Cardiac septum (tissue), 1 donor: ENCODE data around the gene RASA3. TPM values are rescaled to one million over a fixed set of nuclear protein-coding genes. Genes with fewer than 3 reads are reported as not detected.

Source experiments
- DNase-seq: peaks from one replicate; pipeline ENCODE4 v3.0.0-alpha.2; 2020; ENCODE audit warnings: low spot score
- intact Hi-C: fragments of 100-400 bp; cut with DNase I; formaldehyde crosslinking; loops from one replicate; pipeline ENCODE4 v1.14.0; 2022
- total RNA-seq: library from RNA; stranded (reverse); fragmentation: NEBNext Ultra II Directional; extraction: Animal tissue kit (Norgen Biotek cat#: 25700); gene quantifications from one replicate; pipeline ENCODE4 v1.2.1, GENCODE V29; 2021
- donor health status: DM: no; HTN: no; CAD: no.

Gene RASA3
- total RNA-seq, 1 donor from 2014 or later, result 9.7 TPM

GRCh38 chr13:114064450-114065140 is 67.8 kb downstream of the RASA3 start:
- intact Hi-C loops, result loop anchor here (2.0 kb wide), 1 partner anchor 66 kb away; no protein-coding TSS in a partner anchor
- DNase-seq, result no peak

- DNase-seq, result peak; percentile 91
- intact Hi-C loops, result loop anchor here (2.0 kb wide), 1 partner anchor 67 kb away; no protein-coding TSS in a partner anchor
Measured at GRCh38 chr13:114063545-114064449, 68.6 kb downstream of the RASA3 start.

GRCh38 chr13:114062754-114063153 is 69.7 kb downstream of the RASA3 start:
- no peak for DNase-seq
- intact Hi-C loops, result no loop called here

GRCh38 chr13:114062341-114062740 is 70.1 kb downstream of the RASA3 start:
- DNase-seq, result no peak
- intact Hi-C loops, result no loop called here

GRCh38 chr13:114061744-114062143 is 70.7 kb downstream of the RASA3 start:
- intact Hi-C loops, result no loop called here
- DNase-seq, result no peak

GRCh38 chr13:114061047-114061446 is 71.4 kb downstream of the RASA3 start:
- intact Hi-C loops, result no loop called here

GRCh38 chr13:114059946-114060860 is 72.2 kb downstream of the RASA3 start:
- DNase-seq, result no peak
- intact Hi-C loops, result no loop called here

More at GRCh38 chr13:114061047-114061446, 71.4 kb downstream of the RASA3 start:
- no peak for DNase-seq

GRCh38 chr13:114059428-114059827 is 73.0 kb downstream of the RASA3 start:
- no peak for DNase-seq
- intact Hi-C loops, result no loop called here

- no peak for DNase-seq
- intact Hi-C loops, result no loop called here
Measured at GRCh38 chr13:114058051-114058867, 74.2 kb downstream of the RASA3 start.

GRCh38 chr13:114057166-114058050 is 75.0 kb downstream of the RASA3 start:
- DNase-seq, result no peak
- intact Hi-C loops, result no loop called here

- DNase-seq, result no peak
- intact Hi-C loops, result no loop called here
Measured at GRCh38 chr13:114056205-114057013, 76.0 kb downstream of the RASA3 start.

- intact Hi-C loops, result no loop called here
- no peak for DNase-seq
Measured at GRCh38 chr13:114055766-114056165, 76.7 kb downstream of the RASA3 start.

- DNase-seq, result no peak
- intact Hi-C loops, result no loop called here
Measured at GRCh38 chr13:114054830-114055439, 77.5 kb downstream of the RASA3 start.

GRCh38 chr13:114054264-114054663 is 78.2 kb downstream of the RASA3 start:
- intact Hi-C loops, result no loop called here
- no peak for DNase-seq

GRCh38 chr13:114053026-114053425 is 79.4 kb downstream of the RASA3 start:
- no peak for DNase-seq
- intact Hi-C loops, result no loop called here

GRCh38 chr13:114050536-114051450 is 81.6 kb downstream of the RASA3 start:
- DNase-seq, result no peak
- intact Hi-C loops, result no loop called here
